Mammary epithelial cell (primary cell): ENCODE results near the gene HOXB2.

Experiments used
- EZH2 ChIP-seq: IDR thresholded peaks from 2 replicates; pipeline ENCODE4 v1.6.1; 2012; ENCODE audit warnings: low read length, inconsistent platforms, borderline replicate concordance
- TF ChIP-seq, protein P1 (sequence below), 2 donors: IDR thresholded peaks in 1 of 2; conservative IDR thresholded peaks in 1 of 2; 2 replicates each; pipeline ENCODE4 v1.5.1; 2011 to 2012; ENCODE audit warnings: inconsistent platforms in 2 of 2, low read length in 2 of 2, mild to moderate bottlenecking in 2 of 2, control low read depth in 1 of 2, low read depth in 1 of 2; ENCODE audit not compliant: insufficient read depth in 1 of 2; ENCODE audit errors: extremely low read depth in 1 of 2

DNA sequence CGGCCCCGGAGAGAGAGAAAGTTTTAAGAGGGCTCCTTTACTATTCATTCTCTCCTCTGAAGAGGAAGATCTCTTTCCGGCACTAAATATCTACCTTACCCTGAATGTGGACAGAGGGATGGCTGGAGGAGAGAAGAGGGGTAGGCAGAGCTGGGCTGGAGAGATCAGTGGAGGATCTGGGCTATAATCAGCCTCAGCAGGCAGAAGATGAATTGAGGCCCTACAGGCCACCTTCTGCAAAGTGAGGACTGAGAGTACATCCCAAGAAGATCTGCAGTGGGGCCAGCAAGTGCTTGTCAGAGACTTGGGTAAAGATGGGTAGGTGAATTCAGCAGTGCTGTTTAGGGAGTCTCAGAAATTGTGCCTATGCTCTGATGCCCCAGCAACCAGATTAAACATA, 7.6 kb downstream of the HOXB2 start:
- TF ChIP-seq, protein P1, sequence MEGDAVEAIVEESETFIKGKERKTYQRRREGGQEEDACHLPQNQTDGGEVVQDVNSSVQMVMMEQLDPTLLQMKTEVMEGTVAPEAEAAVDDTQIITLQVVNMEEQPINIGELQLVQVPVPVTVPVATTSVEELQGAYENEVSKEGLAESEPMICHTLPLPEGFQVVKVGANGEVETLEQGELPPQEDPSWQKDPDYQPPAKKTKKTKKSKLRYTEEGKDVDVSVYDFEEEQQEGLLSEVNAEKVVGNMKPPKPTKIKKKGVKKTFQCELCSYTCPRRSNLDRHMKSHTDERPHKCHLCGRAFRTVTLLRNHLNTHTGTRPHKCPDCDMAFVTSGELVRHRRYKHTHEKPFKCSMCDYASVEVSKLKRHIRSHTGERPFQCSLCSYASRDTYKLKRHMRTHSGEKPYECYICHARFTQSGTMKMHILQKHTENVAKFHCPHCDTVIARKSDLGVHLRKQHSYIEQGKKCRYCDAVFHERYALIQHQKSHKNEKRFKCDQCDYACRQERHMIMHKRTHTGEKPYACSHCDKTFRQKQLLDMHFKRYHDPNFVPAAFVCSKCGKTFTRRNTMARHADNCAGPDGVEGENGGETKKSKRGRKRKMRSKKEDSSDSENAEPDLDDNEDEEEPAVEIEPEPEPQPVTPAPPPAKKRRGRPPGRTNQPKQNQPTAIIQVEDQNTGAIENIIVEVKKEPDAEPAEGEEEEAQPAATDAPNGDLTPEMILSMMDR (conservative IDR thresholded peaks at IDR 0.05 in 1 of 2, IDR thresholded peaks at IDR 0.05 in 1 of 2; ENCODE audit: extremely low read depth in 1 of 2, insufficient read depth in 1 of 2, low read depth in 1 of 2, low read length in 2 of 2): no peak
- TF ChIP-seq EZH2: no peak
